LHCN-M2 (cell line): ENCODE results near the gene KCNH6. TPM values are rescaled to one million over a fixed set of nuclear protein-coding genes. Genes with fewer than 3 reads are reported as not detected.

Experiments
- DNase-seq: peaks from one replicate; pipeline ENCODE4 v3.0.0-alpha.2; 2012; ENCODE audit warnings: low read depth
- total RNA-seq: library from RNA; depleted of rRNA; stranded (reverse); fragments of >200 nt; gene quantifications from 2 replicates; pipeline ENCODE4 v1.2.3, GENCODE V29; 2014

The KCNH6 gene
- total RNA-seq, 1 experiment from 2014 or later, result not detected

DNA sequence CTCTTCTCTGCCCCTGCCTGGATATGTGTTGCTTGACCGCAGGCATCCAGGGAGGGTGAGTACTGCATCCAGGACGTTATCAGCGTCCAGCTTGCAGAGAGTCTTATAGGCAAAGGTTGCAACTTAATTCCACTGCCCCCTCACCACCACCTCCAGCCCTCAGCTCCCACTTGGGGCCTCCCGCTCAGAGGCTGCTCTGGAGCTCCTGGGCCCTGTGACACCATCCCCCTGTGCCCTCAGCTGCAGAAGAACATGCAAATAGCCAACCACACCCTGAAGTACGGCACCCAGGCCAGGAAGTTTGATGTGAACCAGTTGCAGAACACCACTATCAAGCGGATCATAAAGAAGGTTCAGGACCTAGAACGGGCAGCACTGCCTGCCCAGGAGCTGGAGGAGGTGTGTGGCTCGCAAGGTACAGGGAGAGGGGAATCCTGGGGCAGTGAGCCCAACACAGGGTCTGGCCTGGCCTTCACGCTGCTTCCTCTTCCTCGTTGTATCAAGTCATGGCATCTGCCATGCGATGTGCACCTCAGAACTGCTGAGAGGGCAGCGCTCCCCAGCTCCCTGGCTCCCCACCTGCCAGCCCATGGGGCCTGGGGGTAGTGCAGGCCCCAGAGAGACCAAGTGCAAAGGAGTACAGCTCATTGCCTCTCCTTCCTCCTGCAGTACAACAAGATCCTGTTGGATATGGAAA, 36.7 kb upstream of the KCNH6 start:
- DNase-seq, result no peak

DNA sequence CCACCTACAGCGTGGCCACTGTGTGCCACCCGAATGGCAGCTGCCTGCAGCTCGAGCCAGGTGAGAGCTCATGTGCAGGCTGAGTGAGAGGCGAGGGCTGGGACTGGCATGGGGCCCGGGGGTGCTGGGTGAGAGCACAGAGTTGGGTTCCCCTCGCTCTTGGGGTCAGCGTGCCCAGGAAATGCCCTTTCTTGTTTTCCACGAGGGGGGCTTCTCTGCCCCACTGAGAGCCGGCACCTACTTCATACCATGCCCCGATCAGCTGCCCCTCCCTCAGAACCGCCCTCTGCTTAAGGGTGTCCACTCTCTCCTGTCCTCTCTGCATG, 36.2 kb upstream of the KCNH6 start:
- DNase-seq, result no peak

DNA sequence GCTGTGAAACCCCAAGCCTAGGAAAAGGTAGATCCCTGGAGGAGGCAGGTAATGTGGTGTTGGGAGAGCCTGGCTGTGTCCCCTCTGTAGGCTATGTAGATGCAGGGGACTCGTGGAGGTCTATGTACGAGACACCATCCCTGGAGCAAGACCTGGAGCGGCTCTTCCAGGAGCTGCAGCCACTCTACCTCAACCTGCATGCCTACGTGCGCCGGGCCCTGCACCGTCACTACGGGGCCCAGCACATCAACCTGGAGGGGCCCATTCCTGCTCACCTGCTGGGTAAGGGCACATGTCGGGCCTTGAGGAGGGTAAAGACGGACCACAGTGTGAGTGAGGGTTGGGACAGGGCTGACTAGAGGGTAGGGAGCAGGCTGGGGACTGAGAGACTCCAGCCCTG, 34.3 kb upstream of the KCNH6 start:
- DNase-seq, result no peak

DNA sequence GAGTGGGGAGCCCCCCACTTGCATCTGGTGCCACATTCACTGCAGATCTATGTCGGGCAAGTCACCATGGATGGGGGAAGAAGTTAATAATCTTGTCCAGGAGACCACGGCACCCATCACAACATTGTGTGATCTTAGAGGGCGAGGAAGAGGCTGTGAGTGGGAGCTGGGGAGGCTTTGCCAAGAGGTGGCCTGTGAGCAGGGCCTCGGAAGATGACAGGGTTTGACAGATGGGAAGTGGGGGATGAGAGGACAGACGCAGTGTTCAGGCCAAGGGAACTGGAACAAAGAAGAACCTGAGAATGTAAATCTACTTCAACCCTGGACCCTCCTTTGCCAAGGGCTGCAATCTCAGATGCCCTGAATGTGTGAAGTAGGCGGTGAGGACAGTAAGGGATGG, 33.9 kb upstream of the KCNH6 start:
- DNase-seq, result no peak

DNA sequence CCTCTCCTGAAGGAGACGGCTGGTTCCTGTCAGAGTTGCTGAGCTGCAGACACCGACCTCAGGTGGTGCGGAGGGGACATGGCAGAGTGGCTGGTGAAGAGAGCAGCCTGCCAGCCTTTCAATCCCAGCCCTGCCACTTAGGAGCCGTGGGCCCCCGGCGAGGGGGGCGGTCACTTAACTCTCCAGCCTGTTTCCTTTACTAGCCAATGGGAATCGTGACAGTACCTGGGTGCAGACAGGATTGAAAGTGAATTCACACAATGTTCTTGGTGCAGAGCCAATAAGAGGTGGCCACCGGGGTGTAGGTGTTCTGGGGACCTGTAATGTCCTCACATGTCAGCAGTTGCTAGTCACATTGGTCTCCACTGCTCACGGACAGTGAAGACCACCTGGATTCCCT, 32.8 kb upstream of the KCNH6 start:
- no peak for DNase-seq

DNA sequence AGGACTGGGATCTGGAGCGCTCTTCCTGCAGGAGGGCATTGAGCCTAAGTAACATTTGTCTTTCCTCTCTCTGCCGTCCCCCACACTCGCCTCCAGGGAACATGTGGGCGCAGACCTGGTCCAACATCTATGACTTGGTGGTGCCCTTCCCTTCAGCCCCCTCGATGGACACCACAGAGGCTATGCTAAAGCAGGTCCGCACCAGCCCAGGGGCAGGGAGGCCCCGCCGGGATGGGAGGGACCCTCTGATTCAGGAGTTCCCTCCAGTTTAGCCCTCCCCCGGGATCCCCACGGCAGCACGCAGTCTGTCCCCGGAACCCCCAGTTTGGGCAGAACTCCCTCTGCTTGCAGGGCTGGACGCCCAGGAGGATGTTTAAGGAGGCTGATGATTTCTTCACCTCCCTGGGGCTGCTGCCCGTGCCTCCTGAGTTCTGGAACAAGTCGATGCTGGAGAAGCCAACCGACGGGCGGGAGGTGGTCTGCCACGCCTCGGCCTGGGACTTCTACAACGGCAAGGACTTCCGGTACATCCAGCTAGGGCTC, 32.2 kb upstream of the KCNH6 start:
- no peak for DNase-seq

DNA sequence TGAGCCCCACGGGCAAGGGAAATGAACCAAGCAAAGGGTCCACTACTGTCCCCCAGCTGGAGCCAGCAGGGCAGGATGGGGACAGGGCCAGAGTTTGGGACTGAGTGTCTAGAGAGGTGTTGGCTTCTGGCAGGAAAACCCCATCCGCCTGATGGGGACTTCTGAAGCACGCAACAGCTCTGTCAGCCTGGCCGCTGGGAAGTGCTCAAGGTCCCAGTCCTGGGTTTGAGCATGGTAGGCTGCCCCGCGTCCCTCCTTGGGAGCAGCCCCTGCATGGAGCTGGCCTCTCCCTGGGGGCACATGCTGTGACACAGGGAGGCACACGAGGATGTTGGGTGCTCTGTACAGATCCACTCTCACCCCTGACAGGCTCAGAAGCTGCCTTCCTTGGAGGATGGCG, 31.7 kb upstream of the KCNH6 start:
- no peak for DNase-seq

DNA sequence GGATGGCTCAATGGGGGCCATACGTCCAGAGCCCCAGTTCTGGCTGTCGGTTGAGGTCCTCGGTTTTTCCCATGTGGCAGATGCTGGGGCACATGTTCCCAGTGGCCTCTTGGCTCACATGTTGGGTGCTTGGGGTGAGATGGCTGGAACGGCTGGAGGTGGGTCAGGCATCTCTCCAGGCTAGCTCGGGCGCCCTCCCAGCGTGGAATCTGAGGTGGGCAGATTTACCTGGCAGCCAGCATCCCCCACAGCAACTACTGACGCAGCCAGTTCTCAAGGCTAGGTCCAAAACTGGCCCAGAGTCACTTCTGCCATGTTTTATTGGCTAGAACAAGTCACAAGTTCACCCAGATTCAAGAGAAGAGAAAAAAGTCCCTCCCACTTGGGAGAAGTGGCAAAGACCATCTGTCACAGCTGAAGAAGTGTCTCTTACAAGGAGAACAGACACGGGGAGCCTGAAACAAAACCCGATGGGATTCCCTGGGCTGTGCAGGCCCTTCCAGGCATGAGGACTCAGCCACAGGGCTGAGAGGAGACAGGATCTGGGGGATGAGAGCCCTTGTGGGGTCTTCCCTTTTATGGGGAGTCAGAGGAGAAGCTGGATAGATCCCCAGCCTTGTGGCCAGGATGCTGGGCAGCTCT, 31.1 kb upstream of the KCNH6 start:
- DNase-seq, result peak; percentile 26

DNA sequence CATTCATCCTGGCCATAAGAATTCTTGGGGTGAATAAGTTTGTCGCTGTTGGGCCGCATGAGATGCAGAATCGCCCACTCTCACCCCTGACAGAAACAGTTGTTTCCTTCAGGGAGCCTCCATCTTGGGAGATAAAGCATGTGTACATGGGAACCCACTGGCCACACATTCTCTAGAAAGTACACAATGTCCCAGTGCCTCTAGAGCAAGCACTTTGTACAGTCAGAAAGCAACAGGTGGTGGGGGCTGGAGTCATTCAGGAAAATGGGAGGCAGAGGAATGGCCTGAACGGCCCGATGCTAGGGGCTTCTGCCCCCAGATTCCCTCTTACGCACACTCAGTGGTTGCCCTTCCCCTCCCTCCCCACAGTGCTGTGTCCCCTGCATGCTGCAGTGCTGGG, 30.2 kb upstream of the KCNH6 start:
- DNase-seq, result peak; percentile 69

DNA sequence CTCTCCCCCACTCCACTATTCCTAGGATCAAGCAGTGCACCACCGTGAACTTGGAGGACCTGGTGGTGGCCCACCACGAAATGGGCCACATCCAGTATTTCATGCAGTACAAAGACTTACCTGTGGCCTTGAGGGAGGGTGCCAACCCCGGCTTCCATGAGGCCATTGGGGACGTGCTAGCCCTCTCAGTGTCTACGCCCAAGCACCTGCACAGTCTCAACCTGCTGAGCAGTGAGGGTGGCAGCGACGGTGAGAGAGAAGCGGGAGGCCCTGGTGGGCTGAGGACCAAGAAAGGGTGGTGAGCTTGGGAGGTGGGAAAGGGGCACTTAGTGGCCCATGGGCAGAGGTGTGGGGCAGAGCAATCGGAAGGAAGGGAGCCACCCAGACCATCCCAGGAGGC, 29.7 kb upstream of the KCNH6 start:
- DNase-seq, result no peak

DNA sequence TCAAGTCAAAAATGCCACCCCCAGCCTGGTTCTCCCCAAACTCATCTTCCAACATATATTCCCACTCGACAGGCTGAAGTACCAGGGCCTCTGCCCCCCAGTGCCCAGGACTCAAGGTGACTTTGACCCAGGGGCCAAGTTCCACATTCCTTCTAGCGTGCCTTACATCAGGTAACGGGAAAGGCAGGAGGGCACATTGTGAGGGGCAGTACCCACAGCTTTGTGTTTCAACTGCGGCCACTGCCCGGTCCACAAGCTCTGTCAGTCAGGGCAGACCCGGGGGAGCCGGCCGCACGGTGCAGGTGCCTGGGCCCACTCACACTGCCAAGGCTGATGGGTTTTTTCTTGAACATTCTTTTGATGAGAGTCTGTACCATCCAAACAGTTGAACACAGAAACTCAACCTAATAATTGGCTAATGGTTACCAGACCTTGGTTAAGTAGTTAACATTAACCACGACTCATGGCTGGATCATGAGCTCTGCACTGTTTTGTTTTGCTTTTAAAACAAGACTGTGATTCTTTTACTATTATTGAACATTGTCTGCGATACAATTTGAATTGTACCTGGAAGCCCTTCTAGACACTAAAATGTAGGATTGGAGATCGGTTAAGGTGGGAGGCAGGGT, 28.7 kb upstream of the KCNH6 start:
- DNase-seq, result no peak

DNA sequence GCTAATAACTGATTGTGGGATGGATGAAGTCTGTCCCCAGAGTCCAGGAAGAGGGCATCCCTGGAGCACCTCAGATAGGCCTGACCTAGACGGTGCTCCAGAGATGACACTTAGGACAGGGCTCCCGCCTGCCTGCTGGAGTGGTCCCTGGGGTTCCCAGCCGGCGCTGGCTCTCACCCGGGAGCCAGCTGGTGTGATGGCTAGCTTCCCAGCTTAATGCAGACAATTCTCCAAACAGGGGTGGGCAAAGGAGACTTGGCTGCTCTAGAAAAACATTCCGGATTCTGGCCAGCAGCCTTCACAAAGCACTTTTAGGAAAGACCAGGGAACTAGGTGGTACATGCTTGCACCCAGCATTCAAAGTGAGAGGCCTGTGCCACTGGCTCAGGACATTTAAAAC, 27.7 kb upstream of the KCNH6 start:
- no peak for DNase-seq

DNA sequence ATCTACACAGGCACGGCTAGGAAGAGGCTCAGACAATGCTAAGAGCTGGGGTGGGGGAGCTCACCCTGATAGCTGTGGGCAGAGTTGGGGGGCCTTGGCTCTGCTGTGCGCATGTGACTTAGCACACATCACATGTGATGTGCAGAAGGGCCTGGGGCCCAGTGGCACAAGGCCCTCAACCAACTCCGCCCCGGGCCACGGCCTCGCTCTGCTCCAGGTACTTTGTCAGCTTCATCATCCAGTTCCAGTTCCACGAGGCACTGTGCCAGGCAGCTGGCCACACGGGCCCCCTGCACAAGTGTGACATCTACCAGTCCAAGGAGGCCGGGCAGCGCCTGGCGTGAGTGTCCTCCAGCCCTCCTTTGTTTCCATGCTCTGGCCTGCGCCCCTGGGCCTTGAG, 27.0 kb upstream of the KCNH6 start:
- DNase-seq, result no peak

DNA sequence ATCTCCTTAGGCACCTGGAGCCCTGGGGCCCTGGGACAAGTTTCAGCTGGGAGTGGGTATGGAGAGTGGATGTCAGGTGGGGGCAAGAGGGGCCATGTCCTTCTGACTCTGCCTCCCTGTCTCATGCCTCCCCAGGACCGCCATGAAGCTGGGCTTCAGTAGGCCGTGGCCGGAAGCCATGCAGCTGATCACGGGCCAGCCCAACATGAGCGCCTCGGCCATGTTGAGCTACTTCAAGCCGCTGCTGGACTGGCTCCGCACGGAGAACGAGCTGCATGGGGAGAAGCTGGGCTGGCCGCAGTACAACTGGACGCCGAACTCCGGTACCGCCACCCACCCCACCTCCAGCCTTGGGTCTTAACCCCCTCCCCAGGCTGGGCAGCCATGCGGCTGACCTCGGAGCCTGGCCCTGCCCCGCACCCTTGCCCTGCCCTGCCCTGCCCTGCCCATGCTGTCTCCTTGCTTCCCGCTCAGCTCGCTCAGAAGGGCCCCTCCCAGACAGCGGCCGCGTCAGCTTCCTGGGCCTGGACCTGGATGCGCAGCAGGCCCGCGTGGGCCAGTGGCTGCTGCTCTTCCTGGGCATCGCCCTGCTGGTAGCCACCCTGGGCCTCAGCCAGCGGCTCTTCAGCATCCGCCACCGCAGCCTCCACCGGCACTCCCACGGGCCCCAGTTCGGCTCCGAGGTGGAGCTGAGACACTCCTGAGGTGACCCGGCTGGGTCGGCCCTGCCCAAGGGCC, 26.3 kb upstream of the KCNH6 start:
- DNase-seq, result no peak

DNA sequence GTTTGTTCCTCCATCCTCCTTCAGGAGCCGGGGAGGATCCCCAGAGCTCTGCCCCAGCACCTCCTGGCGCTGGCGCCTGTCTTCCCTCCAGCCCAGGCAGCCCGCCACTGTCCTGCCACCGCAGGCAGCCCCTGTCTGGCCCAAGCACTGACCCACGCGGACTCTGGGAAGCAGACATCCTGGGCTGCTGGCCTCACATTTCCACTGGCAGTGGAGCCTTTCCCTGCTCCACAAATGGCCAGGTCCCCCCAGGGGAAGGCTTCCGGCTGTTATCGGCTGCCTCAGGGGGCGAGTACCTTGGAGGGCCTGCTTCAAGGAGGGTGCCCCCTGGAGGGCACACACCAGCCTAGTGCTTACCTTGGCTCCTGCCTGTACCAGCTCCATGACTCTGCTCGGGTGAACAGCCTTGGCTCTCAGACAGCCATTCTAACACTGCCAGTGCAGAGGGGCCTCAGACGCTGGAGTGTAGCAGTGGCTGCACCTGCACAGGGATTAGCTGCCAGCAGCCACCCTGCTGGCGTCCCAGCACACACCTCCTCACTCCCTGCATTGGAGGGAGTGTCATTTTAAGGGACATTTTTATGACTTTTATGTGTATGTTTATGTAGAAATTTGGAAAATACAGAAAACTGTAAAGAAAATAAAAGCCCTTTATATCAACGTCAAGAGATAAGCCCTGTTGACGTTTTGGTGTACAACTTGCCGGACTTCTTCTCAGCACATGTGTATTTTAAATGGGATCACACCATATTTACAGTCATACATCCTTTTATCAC, 25.3 kb upstream of the KCNH6 start:
- DNase-seq, result no peak

DNA sequence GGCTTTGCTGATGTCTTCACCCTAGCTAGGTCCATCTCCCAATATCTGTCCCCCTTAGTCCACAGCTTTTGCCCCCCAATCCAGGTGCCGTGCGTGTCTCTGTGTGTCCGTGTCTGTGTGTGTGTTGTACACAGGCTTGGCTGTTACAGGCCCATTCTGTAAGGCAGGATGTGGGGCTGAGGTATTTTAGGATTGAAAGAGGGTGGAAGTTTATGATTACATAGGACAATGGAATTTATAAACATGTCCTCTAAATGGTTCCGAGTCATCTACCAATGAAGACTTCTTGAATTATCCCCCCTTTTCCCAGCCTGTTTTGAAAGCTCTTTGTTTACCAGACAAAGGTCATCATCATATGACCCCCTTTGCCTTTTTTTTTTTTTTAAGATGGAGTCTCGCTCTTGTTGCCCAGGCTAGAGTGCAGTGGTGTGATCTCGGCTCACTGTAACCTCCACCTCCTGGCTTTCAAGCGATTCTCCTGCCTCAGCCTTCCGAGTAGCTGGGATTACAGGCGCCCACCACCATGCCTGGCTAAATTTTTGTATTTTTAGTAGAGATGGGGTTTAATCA, 24.4 kb upstream of the KCNH6 start:
- DNase-seq, result no peak

DNA sequence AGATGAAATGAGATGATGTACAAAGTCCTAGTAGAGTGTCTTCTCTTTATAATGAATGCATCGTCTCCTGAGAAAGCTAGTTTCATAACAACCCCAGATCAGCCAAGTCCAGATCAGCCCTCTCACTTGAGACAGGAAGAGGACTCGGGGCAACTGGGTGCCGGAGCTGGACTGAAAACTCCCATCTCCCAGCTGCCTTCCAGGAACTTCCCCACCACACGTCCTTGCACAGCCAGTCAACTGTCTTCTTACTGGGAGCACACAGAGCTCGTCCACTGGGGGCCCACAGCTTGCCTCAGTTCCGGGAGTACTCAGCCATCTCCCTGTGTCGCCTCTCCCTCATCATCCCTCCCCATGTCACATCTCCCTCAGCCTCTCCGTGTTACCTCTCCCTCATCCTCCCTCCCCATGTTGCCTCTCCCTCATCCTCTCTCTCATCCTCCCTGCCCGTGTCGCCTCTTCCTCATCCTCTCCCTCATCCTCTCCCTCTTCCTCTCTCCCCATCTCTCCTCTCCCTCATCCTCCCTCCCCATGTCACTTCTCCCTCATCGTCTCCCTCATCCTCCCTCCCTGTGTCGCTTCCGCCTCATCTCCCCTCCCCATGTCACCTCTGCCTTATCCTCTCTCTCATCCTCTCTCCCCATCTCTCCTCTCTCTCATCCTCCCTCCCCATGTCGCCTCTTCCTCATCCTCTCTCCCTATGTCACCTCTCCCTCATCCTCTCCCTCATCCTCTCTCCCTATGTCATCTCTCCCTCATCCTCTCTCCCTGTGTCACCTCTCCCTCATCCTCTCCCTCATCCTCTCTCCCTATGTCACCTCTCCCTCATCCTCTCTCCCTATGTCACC, 22.4 kb upstream of the KCNH6 start:
- DNase-seq, result no peak

DNA sequence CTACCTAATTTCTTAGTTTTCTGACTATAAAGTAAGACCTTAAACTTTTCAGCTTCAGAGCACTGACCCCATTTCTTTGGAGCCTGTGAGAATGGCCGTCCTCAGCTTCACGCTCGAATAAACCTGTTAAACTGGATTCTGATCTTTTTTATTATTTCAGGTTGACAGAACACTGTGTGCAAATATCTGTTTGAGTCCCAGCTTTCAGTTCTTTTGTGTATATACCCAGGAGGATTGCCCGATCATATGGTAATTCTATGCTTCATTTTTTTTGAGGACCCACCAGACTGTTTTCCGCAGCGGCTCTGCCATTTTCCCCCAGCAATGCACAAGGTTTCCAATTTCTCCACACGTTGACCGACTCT, 19.8 kb upstream of the KCNH6 start:
- no peak for DNase-seq

DNA sequence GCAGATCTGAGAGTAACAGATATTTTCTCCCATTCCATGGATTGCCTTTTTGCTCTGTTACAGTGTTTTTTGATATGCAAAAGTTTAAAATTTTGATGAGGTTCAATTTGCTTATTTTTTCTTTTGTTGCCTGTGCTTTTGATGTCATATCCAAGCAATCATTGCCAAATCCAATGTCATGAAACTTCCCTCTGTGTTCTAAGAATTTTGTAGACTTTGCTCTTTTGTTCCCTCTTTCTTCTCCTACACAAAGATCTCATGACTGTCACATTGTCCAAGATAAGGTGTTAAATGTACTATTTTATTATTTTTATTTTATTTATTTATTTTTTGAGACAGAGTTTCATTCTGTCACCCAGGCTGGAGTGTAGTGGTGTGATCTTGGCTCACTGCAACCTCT, 18.9 kb upstream of the KCNH6 start:
- no peak for DNase-seq

DNA sequence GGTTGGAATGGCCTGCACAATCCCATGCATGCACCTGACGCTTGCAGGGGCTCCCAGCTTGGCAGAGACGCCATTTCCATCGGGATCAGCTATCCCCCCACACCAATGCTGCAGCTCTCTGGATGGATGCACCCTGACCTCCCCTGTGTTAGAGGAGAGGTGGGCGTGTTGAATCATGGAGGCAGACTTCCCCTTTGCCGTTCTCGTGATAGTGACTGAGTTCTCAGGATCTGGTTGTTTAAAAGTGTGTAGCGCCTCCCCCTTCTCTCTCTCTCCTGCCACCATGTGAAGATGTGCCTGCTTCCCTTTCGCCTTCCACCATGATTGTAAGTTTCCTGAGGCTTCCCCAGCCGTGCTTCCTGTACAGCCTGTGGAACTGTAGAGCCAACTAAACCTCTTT, 17.8 kb upstream of the KCNH6 start:
- no peak for DNase-seq
